Measurements from ENCODE around the gene MMP12. TPM values are rescaled to one million over a fixed set of nuclear protein-coding genes. Genes with fewer than 3 reads are reported as not detected.
A peak's percentile ranks its signal among the peaks of the same experiment; 100 is the strongest.

MMP12 gene
- not detected for total RNA-seq

- no peaks in the 10 kb centered on the region for H3K27me3 ChIP-seq
- WGBS = 71% methylated on average over 4 of the region's 4 CpGs
- H3K4me3 ChIP-seq = no peak within 1 kb of the TSS
- no peaks in the 10 kb centered on the region for H3K9me3 ChIP-seq
- TF ChIP-seq POLR2A (IDR thresholded peaks at IDR 0.05) (no peak), EP300 (IDR thresholded peaks at IDR 0.05) (no peak), POLR2AphosphoS5 (IDR thresholded peaks at IDR 0.05) (no peak), CTCF (IDR thresholded peaks at IDR 0.05) (no peak)
- DNase-seq (ENCODE audit: low spot score in 2 of 2) = no peak
- no peaks in the 10 kb centered on the region for H3K4me1 ChIP-seq
- no peaks in the 10 kb centered on the region for H3K36me3 ChIP-seq
- H3K27ac ChIP-seq = no peak within 1 kb of the TSS
Measured at GRCh38 chr11:102874852-102875251, at the start of gene MMP12. Gene MMP12, minus strand, starts transcription at chr11:102874982. Its CDS starts 45 bp downstream, at chr11:102874937.

- TF ChIP-seq CTCF (IDR thresholded peaks at IDR 0.05) = no peak
- no peak for TF ChIP-seq EP300 (IDR thresholded peaks at IDR 0.05)
- no peak for TF ChIP-seq POLR2A (IDR thresholded peaks at IDR 0.05)
- TF ChIP-seq POLR2AphosphoS5 (IDR thresholded peaks at IDR 0.05) = no peak
- Histone ChIP-seq H3K4me1 (peaks cover 3% of the 10 kb centered on the region), H3K27ac (no peak overlapping the region), H3K9me3 (no peaks in the 10 kb centered on the region), H3K4me3 (no peak overlapping the region), H3K36me3 (no peaks in the 10 kb centered on the region), H3K27me3 (no peaks in the 10 kb centered on the region)
- DNase-seq (ENCODE audit: low spot score in 2 of 2) = no peak
- WGBS = 73% methylated on average over 3 of the region's 3 CpGs
Measured at GRCh38 chr11:102921587-102922220, 46.9 kb upstream of the MMP12 start.

GRCh38 chr11:102920118-102920684 lies 45.4 kb upstream of the MMP12 start:
- no peak for DNase-seq (ENCODE audit: low spot score in 2 of 2)
- Histone ChIP-seq H3K27me3 (no peaks in the 10 kb centered on the region), H3K9me3 (no peaks in the 10 kb centered on the region), H3K36me3 (no peaks in the 10 kb centered on the region), H3K4me1 (peaks cover 3% of the 10 kb centered on the region), H3K4me3 (no peak overlapping the region), H3K27ac (no peak overlapping the region)
- WGBS = 60% methylated on average over 13 of the region's 13 CpGs
- TF ChIP-seq POLR2AphosphoS5 (IDR thresholded peaks at IDR 0.05) (no peak), EP300 (IDR thresholded peaks at IDR 0.05) (no peak), POLR2A (IDR thresholded peaks at IDR 0.05) (no peak), CTCF (IDR thresholded peaks at IDR 0.05) (no peak)

GRCh38 chr11:102915044-102915375 lies 40.2 kb upstream of the MMP12 start:
- H3K9me3 ChIP-seq = no peaks in the 10 kb centered on the region
- DNase-seq (ENCODE audit: low spot score in 2 of 2) = no peak
- H3K4me3 ChIP-seq = no peak overlapping the region
- H3K27me3 ChIP-seq = no peaks in the 10 kb centered on the region
- no peak for TF ChIP-seq EP300 (IDR thresholded peaks at IDR 0.05)
- no peak for TF ChIP-seq POLR2A (IDR thresholded peaks at IDR 0.05)
- no peak for TF ChIP-seq CTCF (IDR thresholded peaks at IDR 0.05)
- TF ChIP-seq POLR2AphosphoS5 (IDR thresholded peaks at IDR 0.05) = no peak
- H3K4me1 ChIP-seq = no peaks in the 10 kb centered on the region
- H3K36me3 ChIP-seq = no peaks in the 10 kb centered on the region
- H3K27ac ChIP-seq = no peak overlapping the region

GRCh38 chr11:102914238-102915043 lies 39.7 kb upstream of the MMP12 start:
- peak in 1 of 2 donors; percentile 38 for TF ChIP-seq CTCF (IDR thresholded peaks at IDR 0.05)
- no peak for TF ChIP-seq EP300 (IDR thresholded peaks at IDR 0.05)
- H3K27ac ChIP-seq = no peak overlapping the region
- H3K4me1 ChIP-seq = no peaks in the 10 kb centered on the region
- 50% methylated on average over 3 of the region's 3 CpGs for WGBS
- H3K27me3 ChIP-seq = no peaks in the 10 kb centered on the region
- H3K36me3 ChIP-seq = no peaks in the 10 kb centered on the region
- no peak overlapping the region for H3K4me3 ChIP-seq
- no peak for DNase-seq (ENCODE audit: low spot score in 2 of 2)
- no peaks in the 10 kb centered on the region for H3K9me3 ChIP-seq

All from suprapubic skin (tissue), 4 donors.